Peyer's patch (tissue), 4 donors: ENCODE data around the gene LY86.

Experiments used
- POLR2A ChIP-seq, 2 donors: fragments of 450-650 bp; IDR thresholded peaks; one replicate each; pipeline ENCODE4 v1.5.1; 2017; ENCODE audit warnings: antibody characterized with exemption in 2 of 2, mild to moderate bottlenecking in 2 of 2, moderate library complexity in 2 of 2
- TF ChIP-seq, protein P1 (sequence below), 6 experiments: fragments of 450-650 bp in 4 of 6; fragments of 200-600 bp in 2 of 6; sonication (generic) in 1 of 6; IDR thresholded peaks; one replicate each; pipeline ENCODE4 v1.5.1; 2017 to 2019; ENCODE audit warnings: antibody characterized with exemption in 6 of 6, mild to moderate bottlenecking in 3 of 6, moderate library complexity in 1 of 6

DNA sequence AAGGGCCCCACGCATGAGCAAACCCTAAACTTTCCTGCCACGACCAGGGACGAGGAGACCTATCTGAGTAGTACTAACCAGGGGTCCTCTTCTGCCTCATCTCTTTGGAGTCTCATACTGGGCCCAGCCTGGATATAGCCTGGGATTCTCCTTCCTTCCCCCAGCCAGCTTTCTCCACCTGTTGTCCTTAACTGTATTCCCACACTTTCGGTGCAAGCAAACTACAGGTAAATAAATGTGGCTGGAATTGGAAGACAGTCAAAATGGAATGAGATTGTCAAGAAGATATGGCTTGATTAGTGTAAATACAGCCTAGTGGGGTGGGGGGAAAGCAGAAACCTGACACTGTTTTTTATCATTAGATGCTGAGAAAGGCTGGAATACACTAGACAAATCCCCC, 23.5 kb upstream of the LY86 start:
- TF ChIP-seq, protein P1, sequence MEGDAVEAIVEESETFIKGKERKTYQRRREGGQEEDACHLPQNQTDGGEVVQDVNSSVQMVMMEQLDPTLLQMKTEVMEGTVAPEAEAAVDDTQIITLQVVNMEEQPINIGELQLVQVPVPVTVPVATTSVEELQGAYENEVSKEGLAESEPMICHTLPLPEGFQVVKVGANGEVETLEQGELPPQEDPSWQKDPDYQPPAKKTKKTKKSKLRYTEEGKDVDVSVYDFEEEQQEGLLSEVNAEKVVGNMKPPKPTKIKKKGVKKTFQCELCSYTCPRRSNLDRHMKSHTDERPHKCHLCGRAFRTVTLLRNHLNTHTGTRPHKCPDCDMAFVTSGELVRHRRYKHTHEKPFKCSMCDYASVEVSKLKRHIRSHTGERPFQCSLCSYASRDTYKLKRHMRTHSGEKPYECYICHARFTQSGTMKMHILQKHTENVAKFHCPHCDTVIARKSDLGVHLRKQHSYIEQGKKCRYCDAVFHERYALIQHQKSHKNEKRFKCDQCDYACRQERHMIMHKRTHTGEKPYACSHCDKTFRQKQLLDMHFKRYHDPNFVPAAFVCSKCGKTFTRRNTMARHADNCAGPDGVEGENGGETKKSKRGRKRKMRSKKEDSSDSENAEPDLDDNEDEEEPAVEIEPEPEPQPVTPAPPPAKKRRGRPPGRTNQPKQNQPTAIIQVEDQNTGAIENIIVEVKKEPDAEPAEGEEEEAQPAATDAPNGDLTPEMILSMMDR (IDR thresholded peaks at IDR 0.05): no peak
- TF ChIP-seq POLR2A (IDR thresholded peaks at IDR 0.05): no peak
